Stimulated activated CD8-positive, alpha-beta memory T cell treated with anti-CD3 and anti-CD28 coated beads, Interleukin-15, amount 100 ng/mL, for 1 hour (primary cell): Measurements from ENCODE around the gene MLANA.

ENCODE experiments used
- DNase-seq: peaks from one replicate; pipeline ENCODE4 v3.0.0-alpha.2; 2020; ENCODE audit warnings: low read depth

MLANA gene

DNA sequence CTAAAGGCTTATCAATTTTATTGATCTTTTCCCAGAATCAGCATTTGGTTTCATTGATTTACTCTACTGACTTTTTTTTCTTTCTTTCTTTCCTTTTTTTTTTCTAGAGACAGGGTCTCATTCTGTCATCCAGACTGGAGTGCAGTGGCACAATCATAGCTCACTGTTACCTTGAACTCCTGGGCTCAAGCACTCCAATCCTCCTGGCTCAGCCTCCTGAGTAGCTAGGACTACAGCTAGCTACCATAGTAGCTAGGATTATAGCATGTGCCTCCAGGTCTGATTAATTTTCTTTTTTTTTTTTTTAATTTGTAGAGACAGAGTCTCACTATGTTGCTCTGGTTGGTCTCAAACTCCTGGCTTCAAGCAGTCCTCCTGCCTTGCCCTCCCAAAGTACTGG is 11.7 kb downstream of the MLANA start:
- DNase-seq = no peak

DNA sequence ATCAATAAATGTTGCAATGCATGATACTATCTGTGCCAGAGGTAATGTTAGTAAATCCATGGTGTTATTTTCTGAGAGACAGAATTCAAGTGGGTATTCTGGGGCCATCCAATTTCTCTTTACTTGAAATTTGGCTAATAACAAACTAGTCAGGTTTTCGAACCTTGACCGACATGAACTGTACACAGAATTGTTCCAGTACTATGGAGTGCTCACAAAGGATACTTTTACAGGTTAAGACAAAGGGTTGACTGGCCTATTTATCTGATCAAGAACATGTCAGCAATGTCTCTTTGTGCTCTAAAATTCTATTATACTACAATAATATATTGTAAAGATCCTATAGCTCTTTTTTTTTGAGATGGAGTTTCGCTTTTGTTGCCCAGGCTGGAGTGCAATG is 18.2 kb downstream of the MLANA start:
- no peak for DNase-seq

DNA sequence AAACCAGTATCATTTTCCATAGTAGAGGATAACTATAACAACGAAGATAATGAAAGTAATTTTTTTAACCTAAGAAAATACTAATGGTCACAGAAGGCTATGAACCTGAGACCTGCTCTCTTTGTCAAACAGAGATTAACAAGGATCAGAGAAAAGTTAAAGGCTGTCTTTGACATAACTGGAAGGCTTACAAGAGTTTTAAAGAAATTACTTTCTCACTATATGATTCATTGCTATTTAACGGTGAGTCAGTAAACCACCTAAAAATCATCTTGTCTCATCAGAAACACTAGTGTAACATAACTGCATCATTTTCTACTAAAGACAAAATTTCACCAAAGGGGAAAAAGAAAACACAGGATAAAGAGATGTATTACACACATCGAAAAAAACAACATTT is 19.3 kb downstream of the MLANA start:
- DNase-seq = no peak

DNA sequence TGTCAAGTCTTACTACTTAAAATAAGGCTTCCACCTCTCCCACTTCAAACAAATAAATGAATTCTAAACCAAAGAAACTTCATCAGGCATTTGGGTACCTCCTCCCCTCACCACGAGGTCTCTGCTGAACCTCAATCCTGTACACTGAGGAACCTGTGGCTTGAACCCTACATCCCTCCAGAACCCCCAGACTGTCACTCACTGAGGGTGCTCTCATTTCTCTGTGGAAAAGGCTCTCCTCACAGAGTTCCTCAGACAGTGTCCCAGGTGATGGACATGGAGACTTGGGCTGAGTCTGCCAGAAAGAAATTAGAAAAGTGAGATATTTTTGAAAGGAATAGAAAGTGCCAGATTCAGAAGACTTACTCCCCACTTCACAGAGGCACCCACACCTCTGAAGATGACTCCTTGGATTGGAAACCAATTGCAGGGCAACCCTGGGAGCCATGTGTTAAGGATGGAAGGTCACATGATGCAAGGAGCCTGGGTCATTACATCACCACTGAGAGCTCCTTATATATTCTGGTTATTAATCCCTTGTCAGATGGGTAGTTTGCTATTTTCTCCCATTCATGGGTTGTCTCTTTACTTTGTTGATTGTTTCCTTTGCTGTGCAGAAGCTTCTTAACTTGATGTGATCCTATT is 19.8 kb downstream of the MLANA start:
- DNase-seq = no peak

DNA sequence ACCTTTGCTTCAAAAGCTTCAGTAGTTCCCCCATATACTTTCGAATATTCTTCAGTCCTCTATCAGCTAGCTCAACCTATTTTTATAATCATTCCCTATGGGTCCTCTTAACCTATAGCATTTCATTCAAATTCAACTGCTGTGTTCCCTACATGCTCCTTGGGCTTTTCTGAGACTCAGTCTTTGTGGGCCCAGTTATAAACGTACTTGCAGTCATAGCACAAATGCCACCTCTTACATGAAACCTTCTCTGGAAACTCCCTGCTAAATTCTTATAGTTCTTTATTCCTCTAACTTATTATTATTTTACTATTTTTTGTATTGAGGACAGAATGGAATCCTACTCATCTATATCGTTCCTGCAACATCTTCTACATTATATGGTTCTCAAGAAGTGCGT is 24.7 kb downstream of the MLANA start:
- no peak for DNase-seq

DNA sequence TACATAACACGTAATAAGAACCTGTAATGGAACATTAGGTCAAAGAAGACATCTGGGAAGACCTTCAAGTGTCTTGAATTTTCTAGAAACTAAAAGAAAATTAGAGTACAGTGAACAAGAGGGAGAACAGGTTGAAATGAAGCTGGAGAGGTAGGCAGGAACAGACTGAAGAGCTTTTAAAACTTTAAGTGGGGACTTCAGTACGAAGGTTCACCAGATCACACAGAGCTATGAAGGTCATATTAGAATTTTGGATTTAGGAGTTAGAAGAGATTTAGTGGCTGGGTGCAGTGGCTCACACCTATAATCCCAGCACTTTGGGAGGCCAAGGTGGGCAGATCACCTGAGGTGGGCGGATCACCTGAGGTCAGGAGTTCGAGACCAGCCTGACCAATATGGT is 26.6 kb downstream of the MLANA start:
- DNase-seq = no peak

DNA sequence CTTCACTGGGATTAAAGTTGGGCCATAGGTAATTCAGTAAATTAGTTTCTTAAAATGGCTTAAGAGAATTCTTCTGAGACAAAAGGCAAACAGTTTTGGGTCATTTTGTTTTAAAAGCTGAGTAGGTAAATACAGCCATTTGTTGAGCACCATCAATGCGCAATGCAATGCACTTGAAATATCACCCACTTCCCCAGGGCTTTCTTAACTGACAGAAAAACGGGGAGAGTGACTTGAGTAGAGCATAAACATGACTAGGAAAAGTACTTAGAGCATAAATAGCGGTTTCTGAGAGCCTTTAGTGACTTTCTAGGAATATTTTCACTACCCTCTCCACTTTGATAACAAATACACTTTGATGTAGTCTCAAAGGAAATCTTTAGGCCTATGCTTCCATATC is 27.2 kb downstream of the MLANA start:
- no peak for DNase-seq

DNA sequence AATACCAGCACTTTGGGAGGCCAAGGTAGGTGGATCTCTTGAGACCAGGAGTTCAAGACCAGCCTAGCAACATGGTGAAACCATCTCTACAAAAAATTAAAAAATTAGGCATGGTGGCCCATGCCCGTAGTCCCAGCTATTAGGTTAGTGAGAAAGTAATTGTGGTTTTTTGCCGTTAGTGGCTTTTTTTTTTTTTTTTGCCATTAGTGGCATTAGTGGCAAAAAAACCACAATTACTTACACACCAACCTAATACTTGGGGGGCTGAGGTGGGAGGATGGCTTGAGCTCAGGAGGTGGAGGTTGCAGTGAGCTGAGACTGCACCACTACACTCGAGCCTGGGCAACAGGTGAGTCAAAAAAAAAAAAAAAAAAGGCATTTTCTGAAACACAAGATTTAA is 27.8 kb downstream of the MLANA start:
- no peak for DNase-seq

DNA sequence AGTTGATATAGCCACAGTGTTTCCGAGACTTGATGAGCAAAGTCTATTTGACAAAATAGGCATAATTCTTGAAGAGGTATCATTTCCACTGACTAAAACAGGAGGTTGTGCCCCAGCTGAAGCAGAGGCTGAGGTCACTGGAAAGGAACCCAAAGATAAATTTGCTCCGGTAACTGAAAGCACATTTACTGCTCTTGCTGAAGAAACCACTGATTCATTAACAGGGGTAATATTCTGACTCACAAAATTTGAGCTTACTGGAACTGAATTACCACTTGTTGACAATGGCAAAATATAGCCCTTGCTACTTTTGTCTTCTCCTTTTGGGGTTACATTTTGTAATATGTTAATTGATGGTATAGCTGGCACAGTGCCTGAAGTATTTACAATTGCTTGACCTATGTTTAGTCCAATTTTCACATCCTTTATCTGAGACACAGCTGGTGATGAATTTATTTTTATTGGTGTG is 30.2 kb downstream of the MLANA start:
- no peak for DNase-seq

DNA sequence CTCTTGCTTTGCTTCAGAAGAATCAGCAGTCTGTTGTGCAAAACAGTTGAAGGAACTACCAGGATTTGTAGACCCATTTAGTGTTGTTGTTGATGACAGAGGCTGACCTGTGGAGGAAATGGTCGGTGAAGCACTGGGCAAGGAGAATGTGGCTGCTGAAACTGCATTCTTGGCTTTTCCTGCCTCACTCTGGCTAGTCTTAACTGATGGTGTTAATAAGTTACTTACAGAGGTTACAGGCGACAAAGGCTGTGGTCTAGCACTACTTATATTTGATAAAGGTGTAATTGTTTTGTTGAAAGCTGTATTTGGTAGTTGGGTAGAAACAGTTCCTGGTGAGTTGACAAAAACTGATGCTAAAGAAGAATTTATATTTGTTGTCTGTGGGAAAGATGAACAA is 31.5 kb downstream of the MLANA start:
- no peak for DNase-seq

DNA sequence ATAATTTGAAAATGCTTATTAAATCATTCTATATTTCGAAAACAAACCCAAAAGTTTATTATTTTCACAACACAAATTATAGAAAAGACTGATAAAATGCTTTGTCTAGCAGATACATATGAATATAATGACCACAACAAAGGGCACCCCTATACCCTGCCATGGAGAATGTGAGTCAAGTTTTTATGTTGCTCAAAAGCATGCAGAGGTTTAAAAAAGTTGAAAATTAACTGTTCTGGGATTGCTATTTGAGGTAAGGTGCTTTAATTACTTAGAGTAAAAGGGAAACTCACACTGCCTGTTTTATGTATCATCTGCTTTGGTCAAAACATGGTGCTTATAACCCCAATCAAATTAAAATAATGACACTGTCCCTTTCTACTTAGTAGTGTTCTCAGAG is 41.0 kb downstream of the MLANA start:
- DNase-seq = no peak

DNA sequence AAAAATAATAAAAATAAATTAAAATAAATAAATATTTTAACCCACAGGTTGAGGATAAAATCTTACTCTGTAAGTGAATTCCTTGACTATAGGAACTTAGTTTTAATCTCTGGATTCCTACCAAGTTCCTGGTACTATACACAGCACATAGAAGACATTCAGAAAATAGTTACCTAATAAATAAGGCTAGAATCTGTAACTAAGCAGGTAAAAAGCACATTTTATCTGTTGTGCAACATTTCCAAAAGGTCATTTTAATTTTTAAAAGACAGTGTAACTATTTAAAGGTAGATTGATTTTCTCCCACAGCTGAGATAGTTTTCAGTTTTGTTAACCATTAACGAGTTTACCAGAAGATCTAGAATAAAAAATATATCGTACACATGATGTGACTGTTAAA is 47.8 kb downstream of the MLANA start:
- no peak for DNase-seq

DNA sequence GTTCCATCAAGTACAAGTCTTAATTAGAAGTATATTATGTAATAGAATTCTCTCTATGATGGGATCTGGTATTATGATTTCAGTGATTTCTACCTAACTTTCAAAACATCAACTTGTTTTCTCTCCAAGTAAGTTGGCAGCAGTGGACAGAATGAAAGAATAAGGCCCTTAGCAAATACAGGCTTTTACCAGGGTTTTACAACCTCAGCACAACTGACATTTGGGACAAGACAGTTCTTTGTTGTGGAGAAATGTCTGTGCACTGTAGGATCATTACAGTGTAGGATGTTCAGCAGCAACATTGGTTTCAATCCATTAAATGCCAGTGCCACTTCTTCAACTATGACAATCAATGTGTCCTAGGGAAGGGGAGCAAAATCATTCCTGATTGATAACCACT is 48.8 kb downstream of the MLANA start:
- no peak for DNase-seq

DNA sequence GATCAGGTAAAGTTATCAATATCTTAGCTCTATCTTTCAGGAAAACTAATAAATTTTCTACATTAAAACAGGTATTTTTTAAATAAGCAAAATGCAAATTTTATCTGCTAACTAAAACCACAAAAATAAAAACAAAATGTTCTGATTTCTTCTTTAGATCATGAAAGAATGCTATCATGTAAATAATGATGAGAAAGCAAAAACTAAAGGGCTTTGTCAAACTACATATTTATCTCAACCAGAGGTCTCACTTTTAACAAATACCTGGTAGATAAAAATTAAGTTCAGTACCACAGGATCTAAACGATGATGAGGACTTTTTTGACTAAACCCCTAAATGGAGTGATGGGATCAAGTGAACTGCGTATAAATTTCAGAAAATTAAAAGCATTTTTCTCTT is 50.5 kb downstream of the MLANA start:
- DNase-seq = no peak

DNA sequence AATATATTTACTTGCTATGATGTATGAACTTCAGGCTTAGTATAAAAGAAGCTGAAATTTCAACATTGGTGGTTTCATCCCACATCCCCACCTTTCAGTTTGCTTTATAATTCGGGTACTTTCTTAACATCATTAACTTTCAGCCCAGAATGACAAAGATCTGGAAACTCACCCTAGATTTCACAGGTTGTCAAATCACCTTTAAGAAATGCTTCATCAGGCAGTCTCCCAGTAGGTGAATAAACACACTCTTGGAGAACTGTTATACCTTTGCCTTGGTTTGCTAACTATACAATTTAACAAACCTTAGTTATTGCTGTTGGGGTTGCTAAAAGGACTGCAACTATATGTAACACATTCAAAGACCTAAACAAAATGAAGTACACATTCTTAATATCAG is 54.4 kb downstream of the MLANA start:
- no peak for DNase-seq

DNA sequence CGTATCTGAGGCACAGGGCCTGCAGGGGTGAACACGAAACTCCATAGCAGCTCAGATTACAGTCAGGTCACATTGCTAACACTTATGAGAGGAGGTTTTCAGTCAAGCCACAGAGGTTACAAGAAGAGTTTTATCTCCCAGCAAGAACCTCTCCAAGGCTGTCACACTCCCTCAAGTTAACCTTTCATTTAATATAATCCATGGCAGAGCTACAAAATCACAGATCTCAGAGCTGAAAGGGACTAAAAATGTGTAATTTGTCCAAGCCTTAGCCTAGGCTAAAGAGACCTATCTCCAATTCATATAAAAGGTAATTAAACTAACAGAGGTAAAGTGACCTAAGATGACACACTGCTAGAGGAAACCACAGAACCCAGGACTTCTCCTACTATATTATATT is 57.2 kb downstream of the MLANA start:
- DNase-seq = no peak

DNA sequence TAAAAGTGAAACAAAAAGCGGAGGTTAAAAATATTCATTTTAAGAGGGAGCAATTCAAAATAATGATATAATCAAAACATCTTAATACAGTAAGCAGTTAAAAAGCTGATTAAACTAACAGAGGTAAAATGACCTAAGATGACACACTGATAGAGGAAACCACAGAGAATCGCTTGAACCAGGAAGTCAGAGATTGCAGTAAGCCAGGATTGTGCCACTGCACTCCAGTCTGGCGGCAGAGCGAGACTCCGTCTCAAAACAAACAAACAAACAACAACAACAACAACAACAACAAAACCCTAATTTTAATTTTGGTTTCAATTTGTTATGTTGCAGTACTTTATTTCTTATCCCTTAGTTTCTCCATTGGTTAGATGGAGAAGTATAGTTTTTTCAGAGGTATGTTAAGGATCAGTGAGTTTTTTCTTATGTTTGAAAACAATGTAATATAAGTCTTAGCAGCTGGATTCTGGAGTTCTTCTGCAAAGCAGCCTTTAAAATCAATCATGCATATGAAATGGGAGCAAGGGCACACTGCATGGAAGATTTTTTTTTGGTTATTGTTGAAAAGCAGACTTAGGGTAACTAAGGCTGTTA is 58.5 kb downstream of the MLANA start:
- DNase-seq = no peak

DNA sequence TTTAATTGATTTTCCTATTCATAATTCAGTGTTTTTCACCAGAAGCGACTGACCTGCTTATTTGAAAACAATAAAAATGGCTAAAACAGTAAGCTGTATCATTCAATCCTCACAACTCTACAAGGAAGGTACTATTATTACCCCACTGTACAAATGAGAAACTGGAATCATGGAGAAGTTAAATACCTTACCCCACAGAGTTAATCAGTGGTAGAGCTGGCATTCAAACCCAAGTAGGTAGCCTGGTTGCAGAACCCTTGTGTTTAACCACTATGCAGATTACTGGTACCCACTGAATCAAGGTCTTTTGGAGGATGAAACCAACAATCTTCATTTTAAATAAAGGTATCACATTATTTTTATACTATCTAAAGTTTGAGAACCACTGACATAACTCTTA is 59.6 kb downstream of the MLANA start:
- DNase-seq = no peak

DNA sequence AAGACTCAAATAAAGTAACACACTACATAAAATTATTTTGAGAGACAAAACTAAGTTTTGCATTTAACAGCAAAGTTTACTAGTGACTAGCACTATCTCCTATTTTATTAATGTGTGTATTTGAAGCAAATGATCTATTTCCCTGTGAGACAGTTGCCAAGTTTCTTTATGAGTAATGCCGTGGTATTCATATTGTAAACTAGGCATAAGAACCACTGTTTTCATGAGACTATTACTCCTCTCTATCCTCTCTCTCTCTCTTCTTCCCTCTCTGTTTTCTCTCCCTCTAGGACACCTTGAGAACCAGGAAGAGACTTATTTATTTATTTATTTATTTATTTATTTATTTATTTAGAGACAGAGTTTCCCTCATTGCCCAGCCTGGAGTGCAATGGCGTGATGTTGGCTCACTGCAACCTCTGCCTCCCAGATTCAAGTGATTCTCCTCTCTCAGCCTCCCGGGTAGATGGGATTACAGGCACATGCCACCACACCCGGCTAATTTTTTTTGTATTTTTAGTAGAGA is 61.1 kb downstream of the MLANA start:
- no peak for DNase-seq

DNA sequence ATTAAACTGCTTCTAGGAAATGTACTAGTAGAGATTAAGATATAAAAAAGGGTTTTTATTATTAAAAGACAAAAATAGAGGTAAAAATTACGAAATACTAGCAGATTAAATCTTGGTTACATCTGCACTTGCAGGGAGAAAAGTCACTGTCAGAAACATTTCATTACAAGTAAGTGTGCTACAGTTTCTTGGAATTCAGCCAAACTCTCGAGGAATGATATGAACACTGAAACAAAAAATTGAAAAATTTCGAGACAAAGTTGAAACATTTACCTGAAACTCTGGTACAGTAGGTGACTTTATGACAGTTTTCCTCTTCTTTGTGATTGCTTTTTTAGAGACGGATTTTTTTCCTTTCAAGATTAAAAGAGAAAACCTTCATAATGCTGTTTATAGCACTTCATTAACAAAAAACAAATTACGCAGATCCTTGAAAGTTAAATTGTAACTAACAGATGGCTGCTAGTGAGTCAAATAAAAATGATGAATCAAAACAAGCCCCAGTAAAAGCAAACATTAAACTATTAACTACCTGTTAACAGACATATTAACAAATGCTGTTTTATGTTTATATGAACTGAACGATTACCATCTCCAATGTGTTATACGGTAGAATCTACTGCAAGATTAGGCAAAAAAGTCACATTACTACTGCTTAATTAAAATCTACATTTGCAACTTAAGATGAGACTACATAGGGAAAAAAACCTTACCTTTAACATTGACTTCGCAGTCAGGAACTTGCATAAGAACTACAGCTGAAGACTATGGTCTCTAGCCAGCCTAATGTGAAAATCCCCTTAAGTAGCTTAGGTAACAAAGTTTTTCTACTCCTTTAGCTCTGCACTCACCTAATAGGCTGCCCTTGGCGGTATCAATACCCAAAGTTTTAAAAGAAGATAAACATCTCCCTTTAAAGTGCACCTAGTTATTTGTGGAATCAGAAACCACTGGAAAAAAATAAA is 63.3 kb downstream of the MLANA start:
- no peak for DNase-seq

DNA sequence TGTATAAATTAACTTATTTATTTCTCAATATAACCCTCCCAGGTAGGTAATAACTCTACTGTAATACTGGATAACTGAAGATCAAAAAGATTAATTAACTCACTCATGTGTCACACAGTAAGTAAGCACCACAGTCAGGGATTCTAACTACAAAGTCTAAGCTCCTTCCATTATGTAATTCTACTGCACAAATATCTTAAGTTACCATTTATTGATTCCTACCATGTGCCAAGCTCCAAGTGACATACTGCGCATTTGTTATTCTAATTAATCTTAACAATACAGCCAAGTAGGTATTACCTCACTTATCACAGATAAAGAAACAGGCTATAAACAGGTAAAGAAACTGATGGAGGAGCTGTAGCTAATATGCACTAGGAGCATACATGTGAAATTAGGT is 66.5 kb downstream of the MLANA start:
- DNase-seq = no peak

DNA sequence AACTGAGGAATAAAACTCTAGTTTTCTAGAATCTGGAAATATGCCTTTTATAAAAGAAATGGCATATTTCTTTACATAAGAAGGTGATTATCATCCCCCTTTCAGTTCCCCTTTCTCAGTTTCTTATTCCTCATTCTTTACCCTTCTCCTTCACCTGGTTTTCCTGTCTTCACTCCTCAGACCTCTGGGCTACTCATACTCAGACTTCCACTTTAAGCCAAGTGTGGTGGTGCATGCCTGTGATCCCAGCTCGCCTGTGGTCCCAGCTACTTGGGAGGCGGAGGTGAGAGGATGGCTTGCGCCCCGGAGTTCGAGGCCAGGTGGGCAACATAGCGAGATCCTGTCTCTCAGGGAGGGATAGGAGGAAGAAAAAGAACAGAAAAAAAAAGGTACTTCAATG is 67.6 kb downstream of the MLANA start:
- DNase-seq = no peak
